NCI-H774 (cell line): ENCODE measurements around the gene LRRC56.
A peak's percentile ranks its signal among the peaks of the same experiment; 100 is the strongest.
"Not testable (repeated sequence)": the region's sequence is repeated elsewhere in the genome, so short reads cannot be mapped to it uniquely, and the experiment has no call there.

Experiments used
- DNase-seq: peaks from one replicate; lab custom pipeline; 2025; lab: John Stamatoyannopoulos, UW

Gene LRRC56

DNA sequence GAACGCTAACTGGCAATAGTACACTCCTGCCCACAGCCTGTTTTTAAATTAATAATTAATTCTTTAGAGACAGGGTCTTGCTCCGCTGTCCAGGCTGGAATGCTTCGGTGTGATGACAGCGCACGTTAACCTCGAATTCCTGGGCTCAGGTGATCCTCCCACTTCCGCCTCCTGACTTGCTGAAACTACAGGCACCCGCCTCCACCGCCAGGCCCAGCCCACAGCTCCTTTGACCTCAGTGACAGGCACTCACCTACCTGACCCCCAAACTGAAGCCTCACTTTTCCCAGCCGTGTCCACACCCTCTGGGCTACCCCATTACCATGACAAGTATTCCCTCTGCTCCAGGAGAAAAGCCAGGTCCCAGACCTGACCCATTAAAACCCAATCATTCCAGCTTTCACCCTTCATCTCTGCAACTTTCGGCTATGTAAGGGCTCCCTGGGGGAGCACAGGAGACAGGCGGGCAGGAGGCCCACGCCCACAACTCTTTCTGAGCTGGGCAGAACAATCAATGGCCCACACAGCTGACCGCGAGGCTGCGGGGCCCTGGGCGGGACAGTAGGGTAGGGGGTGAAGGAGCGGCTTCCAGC, 22.5 kb downstream of the LRRC56 start:
- DNase-seq: no peak

DNA sequence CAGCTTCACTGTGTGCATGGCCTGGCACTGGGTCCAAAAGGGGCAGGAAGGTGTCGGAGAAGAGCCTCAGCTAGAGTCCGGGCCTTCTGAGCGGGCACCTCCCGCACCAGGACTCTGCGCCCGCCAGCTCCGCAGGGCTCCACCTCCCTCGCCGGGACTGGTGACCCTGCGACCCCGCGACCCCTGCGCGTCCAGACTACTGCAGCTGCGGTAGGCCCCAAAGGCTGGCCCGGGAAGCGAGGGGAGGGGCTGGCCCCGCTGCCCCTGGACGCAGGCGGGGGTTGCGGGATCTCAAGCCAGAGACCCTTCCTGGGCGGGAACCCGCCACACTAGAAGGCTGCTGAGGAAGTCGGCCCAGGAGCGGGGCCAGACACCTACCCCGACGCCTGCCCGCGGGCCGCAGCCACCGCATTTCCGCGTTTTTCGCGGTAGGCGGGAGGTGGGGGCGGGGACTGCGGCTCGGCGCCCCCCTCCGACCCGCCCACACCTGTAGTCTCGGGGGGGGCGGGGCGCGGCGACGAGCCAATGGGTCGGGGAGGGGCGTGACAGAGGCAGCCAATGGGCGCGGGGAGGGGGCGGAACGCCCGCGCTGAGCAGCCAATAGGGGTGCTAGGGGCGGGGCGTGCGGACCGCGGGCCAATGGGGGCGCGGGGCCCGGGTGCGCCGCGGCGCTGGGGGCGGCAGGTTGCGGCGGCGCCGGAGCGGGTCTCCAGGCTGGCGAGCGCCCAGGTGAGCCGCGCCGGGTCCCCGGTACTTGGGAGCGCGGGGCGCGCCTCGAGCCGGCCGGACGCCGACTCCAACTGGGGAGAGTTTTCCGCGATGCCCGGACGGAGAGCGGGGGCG, 23.2 kb downstream of the LRRC56 start, which contains the start of the genes LMNTD2 and RASSF7:
TSS of gene LMNTD2 (minus strand) at position 434 of the 843 bp plus-strand sequence. CDS start at position 412, 22 bp downstream.
TSS of gene RASSF7 (plus strand) at position 666 of the 843 bp plus-strand sequence. CDS start 799 bp downstream, outside the sequence.
- DNase-seq: peak; percentile 91

DNA sequence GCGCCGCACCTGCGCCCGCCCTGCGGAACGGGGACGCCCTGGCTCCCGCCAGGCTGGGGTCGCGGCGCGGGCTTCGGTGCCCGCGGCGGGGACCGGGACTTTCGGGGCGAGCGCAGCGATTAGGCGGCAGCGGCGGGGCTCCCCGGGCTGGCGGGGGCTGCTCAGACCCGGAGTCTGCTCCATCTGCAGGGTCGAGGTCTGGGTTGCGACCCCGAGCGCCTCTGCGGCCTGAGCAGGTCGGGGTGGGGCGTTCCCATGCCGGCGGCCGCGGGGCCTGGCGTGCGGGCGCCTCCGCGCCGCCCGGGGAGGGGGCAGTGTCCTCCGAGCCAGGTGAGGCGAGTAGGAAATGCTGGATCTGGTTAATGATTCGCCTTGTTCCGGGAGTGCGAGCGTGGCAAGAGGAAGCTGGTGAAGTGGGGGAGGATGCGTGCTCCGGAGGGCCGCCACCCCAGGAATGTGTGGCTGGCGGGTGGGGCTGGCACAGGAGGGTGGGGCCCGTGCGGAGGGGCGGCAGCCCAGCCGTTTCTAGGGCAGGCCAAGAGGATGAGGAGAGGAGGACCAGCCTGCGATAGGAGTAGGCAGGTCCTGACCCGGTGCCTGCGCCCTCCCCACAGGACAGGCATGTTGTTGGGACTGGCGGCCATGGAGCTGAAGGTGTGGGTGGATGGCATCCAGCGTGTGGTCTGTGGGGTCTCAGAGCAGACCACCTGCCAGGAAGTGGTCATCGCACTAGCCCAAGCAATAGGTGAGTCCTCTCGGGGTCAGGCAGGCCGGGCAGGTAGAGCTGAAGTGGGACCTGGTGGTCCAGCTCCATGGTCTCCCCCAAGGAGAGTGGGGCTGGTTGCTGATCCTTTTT, 24.0 kb downstream of the LRRC56 start:
- DNase-seq: no peak

DNA sequence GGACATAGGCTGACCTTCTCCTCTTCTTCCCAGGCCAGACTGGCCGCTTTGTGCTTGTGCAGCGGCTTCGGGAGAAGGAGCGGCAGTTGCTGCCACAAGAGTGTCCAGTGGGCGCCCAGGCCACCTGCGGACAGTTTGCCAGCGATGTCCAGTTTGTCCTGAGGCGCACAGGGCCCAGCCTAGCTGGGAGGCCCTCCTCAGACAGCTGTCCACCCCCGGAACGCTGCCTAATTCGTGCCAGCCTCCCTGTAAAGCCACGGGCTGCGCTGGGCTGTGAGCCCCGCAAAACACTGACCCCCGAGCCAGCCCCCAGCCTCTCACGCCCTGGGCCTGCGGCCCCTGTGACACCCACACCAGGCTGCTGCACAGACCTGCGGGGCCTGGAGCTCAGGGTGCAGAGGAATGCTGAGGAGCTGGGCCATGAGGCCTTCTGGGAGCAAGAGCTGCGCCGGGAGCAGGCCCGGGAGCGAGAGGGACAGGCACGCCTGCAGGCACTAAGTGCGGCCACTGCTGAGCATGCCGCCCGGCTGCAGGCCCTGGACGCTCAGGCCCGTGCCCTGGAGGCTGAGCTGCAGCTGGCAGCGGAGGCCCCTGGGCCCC, 24.8 kb downstream of the LRRC56 start:
- no peak for DNase-seq

DNA sequence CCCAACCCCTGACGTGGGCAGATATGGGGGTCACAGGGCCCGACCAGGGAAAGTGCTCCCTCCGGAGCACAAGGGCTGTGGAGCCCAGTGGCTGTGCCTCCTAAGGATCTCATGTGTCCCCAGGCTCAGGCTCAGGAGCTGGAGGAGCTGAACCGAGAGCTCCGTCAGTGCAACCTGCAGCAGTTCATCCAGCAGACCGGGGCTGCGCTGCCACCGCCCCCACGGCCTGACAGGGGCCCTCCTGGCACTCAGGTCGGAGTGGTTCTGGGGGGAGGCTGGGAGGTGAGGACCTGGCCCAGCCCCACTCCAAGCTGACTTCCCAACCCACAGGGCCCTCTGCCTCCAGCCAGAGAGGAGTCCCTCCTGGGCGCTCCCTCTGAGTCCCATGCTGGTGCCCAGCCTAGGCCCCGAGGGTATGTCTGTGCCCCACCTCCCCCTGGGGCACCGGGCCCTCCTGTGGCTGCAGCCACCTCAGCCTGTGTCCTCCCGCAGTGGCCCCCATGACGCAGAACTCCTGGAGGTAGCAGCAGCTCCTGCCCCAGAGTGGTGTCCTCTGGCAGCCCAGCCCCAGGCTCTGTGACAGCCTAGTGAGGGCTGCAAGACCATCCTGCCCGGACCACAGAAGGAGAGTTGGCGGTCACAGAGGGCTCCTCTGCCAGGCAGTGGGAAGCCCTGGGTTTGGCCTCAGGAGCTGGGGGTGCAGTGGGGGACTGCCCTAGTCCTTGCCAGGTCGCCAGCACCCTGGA, 25.9 kb downstream of the LRRC56 start:
- no peak for DNase-seq

DNA sequence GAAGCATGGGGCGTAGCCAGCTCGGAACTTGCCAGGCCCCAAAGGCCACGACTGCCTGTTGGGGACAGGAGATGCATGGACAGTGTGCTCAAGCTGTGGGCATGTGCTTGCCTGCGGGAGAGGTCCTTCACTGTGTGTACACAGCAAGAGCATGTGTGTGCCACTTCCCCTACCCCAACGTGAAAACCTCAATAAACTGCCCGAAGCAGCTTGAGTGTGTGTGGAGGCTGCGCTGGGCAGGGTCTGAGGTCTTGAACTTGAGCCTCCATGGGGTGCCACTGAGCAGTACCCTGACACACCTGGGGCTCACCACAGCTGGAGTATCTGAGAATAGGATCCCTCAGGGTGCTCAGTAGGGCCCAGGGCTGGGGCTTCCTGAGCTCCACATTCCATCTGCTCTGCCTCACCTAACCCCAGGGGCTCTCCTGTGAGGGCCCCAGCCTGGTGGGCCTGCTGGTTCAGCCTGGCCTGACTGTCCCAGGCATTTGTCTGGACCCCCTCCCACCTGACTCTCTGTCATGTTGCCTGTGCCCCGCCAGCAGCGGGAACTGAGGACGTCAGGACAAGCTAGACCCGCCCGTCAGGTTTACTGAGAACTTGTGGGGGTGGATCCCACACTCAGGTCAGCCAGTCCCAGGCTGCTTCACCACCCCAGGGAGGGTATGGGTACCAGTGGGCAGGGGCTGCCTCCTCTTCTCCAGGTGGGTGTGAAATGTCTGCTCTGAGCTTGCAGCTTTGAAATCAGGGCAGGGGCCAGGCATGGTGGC, 26.7 kb downstream of the LRRC56 start:
- DNase-seq: no peak

DNA sequence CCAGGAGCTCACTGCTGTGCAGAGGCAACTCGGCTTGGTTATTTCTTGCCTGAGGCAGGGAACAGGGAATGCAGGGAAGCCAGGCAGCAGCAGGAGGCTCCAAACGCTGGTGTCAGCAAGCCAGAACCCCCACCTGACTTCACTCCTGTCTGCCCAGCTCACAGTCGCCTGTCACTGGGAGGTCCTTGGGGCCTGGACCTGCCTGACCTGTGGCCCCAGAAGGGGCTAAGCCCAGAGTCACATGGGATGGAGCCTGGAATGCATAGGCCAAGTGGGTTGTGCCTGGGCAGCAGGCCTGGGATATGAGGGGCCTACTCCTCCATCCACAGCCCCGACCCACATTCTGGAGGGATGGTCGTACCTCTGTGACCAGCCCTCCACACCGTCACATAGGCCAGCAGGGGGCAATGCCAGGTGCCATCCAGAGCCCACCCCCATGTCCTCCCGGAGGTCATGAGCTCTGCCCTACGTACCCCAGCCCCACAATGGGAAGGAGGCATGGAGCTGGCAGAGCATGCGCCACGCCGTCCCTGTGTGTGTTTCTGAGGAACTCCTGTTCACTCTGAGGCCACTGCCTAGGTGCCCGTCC, 28.7 kb downstream of the LRRC56 start:
- DNase-seq: no peak

DNA sequence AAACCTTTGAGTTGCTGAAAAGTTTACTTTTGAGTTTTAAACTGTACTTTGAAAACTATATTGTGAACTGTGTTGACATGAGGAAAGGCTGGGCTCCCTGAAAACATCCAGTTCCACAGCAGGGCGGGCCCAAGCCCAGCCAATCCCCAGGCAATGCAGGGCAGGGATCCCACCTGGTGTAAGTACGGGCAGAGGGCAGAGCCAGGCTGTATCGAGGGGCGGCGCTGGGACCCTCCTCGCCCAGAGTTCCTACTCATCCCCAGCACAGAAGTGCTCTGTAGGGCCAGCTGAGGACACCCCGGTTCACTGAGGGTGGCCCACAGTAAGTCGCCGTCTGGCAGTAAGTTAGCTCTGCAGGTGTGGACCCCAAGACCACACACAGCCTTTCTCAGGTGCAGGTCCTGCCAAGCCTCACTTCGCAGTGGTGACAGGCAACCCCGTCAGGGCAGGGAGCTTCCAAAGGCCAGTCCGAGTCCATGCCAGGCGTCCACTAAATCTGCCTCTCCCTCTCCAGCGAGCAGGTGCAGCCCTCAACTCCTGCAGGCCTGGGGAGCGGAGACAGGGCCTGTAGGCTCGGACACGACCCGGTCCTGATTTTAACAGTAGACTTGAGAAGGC, 29.8 kb downstream of the LRRC56 start:
- DNase-seq: no peak

DNA sequence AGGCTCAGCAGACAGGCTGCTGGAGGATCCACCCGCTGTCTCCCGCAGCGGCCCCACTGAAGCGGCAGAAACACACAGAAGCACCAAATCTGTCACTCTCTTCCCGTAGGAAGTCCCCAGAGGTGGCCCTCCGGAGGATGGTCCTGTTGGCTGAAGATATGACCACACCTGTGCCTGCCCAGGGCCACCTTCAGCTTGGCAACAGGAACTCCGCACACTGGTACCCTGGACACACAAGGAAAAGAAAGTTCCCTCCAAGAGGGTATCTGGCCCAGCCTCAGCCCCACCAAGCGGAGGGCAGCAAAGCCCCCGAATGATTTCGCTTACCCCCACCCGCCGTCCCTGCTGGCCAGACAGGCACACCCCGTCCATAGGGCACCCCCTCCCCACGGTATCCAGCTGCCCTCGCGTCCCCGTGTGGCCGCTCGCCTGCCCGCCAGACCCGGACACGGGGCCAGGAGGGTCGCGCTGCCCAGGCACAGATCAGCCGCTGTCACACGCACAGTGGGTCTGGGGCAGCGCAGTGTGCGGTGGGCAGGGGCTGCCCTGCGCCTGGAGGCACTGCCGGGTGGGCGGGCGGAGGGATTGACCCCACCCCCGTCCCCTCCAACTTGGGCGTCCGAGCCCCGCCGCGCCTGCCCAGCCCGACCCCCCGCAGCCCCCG, 30.4 kb downstream of the LRRC56 start:
- DNase-seq: no peak

DNA sequence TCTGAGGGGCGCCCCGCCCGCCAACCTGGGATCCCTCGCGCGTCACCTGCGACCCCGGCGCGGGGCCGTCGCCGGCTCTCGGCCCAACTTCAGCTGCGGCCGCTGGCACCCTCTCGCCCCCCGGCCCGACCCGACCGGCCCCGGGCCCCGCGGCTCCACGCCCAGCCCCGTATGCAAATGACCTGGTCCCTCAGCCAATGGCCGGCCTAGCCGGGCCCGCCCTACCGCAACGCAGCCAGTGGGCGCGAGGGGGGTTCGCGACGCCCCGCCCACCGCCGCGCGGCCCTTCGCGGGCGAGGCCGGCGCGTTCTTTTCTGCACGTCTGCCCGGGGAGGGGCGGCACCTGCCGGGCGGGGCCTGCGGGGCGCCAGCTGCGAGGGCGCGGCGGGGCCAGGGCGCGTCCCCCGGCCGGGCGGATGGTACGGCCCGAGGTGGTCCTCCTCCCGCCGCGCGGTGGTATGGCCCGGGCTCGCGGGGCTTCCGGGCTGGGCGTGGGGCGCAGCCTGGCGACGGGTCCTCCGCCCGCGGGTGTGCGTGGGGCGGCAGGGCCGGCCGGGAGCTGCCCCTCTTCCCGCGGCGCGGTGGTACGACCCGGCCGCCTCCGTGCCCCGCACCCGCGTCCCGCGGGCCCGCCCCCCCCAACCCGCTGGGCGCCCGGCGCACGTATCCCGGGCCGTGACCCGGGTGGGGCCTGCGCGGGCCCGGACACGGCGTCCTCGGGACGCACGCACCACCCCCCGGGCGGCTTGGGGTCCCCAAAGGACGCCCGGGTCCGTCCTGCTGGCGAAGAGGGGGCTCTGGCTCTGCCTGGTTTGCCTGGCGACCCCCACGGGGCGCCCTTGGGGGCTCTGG, 31.2 kb downstream of the LRRC56 start:
- peak; percentile 96 for DNase-seq

DNA sequence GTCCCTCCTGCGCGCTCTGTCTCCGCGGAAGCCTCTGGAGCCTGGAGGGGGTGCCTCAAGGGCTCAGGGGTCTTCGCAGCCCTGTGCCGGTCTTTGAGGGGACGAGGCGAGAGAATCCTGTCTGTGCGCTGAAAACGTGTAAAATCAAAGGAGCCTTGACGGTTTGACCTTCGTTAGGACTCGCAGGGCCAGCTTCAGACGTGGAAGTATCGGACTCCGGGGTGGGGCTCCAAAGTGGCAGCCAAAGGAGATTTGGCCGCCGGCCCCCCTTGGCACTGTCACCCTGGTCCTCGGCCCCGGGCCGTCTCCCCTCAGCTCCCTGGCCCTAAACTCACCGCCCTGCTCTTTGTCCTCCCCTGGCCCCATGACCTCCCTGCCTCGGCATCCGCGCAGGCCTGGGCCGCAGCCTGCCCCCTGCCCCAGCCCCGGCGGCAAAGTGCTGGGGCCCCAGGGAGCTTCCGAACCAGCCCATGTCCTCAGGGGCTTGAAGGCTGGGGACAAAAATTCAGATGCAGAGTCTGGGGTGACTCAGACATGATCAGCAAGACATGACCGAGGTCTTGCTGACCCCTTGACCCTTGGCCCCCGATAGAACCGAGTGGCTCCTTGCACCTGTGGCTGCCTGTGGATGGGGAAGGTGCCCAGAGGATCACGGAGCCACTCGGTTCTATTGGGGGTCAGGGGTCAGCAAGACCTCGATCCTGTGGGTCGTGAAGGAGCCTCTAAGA, 32.0 kb downstream of the LRRC56 start:
- DNase-seq: no peak

DNA sequence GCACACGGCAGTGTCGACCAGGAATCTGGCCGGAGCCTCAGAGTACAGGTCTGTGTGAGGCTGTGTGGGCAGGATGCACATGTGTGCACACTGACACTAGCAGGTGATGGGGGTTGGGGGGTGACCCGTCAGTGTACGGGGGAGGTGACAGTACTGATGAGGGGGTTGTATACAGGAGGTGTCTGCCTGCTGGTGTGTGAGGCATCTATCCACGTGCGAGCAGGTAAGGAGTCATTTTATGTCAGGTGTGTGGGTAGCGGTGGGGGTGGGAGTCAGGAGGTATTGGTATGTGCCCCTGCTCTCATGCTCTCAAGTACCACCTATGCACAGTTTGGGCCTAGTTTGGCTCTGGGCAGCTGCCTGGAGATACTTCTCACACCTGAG, 34.5 kb downstream of the LRRC56 start:
- DNase-seq: no peak

DNA sequence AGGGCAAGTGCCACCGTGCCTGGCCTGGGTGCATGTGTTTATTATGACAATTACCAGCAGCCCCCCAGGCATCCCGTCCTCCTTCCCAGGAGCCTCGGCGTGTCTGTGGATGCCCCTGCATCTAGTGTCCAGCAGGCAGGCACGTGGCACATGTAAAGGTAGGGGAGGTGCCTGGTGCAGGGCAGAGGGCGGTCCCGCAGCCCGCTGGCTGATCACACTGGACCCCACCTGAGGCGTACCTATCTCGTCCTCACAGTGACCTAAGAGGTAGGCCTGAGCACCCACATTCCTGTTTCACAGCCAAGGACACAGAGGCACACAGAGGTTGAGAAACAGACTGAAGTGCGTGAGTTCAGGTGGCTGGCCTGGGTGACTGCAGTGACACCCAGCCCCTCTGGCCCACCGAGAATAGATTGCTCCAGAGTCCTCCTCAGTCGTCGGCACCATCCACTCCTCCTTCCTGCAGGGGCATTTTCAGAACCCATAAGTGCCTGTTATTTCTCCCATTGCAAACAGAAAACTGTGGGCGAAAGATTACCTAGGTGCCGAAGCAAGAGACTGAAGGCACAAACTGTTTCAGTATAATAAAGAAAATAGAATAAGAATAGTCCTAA, 35.9 kb downstream of the LRRC56 start:
- DNase-seq: no peak

DNA sequence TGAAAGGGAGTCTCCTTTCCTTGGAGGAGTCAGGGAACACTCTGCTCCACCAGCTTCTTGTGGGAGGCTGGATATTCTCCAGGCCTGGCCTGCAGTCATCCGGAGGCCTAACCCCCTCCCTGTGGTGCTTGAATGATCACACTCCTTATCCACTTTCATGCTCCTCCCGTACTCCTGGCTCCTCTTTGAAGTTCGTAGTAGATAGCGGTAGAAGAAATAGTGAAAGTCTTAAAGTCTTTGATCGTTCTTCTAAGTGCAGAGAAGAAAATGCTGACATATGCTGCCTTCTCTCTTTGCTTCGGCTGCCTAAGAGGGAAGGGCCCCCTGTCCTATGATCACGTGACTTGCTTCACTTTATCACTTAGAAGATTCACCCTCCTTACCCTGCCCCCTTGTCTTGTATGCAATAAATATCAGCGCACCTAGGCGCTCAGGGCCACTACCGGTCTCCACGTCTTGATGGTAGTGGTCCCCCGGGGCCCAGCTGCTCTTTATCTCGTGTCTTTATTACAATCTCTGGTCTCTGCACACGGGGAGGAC, 36.8 kb downstream of the LRRC56 start:
- DNase-seq: not testable (repeated sequence)

DNA sequence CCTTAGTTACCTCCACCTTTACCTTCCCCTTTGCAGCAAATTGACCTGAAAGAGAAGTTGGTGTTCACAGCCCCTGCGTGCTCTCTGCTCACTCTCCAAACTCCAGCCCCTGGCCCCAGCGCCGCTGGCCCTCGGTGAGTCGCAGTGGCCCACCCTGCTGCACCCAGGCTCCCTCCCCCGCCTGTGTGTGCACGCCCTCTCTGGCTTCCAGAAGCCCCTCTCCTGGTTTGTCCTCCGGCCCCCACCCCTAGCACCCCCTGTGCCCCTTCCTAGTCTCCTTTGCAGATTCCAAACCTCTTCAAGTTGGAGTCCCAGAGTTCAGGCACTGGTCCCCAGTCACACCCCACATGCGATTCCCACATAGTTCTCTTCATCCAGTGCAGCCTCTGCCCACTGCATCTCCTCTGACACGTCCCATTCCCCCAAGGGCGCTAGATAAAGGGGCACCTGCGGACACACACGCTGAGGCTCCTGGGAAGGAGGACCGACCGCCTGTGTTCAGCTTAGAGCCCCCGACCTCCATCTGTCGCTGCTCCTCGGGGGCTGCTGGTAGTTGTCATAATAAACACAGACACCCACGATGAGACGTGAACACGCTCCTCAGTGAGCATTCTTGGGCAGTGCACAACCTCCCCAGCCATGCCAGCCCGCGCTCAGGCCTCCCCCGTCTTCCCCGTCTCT, 37.4 kb downstream of the LRRC56 start:
- no peak for DNase-seq

DNA sequence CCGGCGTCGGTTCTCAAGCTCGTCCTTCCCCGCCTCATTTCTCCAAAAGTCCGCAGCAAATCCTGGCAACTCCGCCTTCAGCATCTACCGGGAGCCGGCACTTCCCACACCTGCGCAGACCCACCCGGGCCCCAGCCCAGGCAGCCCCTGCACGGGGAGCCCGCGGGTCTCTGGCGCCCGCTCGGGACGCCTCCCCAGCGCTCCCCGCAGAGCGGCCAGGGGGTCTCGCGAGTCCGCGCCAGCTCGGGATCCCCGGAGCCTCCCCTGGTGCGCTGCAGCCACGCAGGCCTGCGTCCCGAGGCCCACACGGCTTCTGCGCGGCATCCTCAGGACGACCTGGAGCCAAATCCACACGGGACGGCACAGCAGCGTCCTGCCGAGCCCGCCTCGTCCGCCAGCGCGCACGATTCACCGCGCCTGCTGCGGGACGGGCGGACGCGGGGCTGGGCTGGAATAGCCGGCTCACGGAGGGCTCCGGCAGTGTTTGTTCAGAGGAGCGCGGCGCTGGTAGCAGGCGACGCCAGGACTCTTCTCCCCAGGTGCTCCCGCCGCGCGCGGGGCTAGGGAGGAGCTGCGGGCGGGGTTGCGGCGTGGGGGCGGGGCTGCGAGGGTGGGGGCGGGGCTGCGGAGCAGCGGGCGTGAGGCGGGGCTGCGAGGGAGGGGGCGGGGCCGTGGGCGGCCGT, 38.1 kb downstream of the LRRC56 start:
- DNase-seq: peak; percentile 73
